Thyroid gland (tissue), 4 donors: Measurements from ENCODE around the gene KRTAP9-4. TPM values are rescaled to one million over a fixed set of nuclear protein-coding genes. Genes with fewer than 3 reads are reported as not detected.
"Not testable (repeated sequence)": the region's sequence is repeated elsewhere in the genome, so short reads cannot be mapped to it uniquely, and the experiment has no call there.

Experiments used
- DNase-seq, 2 donors: peaks; one replicate each; pipeline ENCODE4 v3.0.0-alpha.2; 2019
- H3K27ac ChIP-seq, 3 donors: fragments of 200-600 bp; sonication (generic); 1 replicate in 2 of 3; 2 replicates in 1 of 3; pipeline ENCODE4 v1.5.1; 2016 to 2019; ENCODE audit warnings: mild to moderate bottlenecking in 1 of 3, moderate library complexity in 1 of 3
- H3K27me3 ChIP-seq: fragments of 200-600 bp; sonication (generic); one replicate; pipeline ENCODE4 v1.5.1; 2019
- H3K36me3 ChIP-seq, 2 donors: fragments of 200-600 bp; sonication (generic); one replicate each; pipeline ENCODE4 v1.5.1; 2016 to 2019
- H3K4me1 ChIP-seq, 2 donors: fragments of 200-600 bp; sonication (generic); one replicate each; pipeline ENCODE4 v1.5.1; 2017 to 2019
- H3K4me3 ChIP-seq, 3 donors: fragments of 200-600 bp; sonication (generic); replicated peaks in 1 of 3; 1 replicate in 2 of 3; 2 replicates in 1 of 3; pipeline ENCODE4 v1.5.1; 2016; ENCODE audit warnings: mild to moderate bottlenecking in 1 of 3
- H3K9me3 ChIP-seq: fragments of 200-600 bp; sonication (generic); one replicate; pipeline ENCODE4 v1.5.1; 2017
- CTCF ChIP-seq, 6 experiments: fragments of 200-600 bp in 3 of 6; fragments of 450-650 bp in 3 of 6; sonication (generic) in 3 of 6; IDR thresholded peaks; one replicate each; pipeline ENCODE4 v1.5.1; 2016 to 2019; ENCODE audit warnings: antibody characterized with exemption in 6 of 6, mild to moderate bottlenecking in 2 of 6, inconsistent platforms in 1 of 6, moderate library complexity in 1 of 6
- POLR2A ChIP-seq, 2 donors: fragments of 450-650 bp; IDR thresholded peaks; one replicate each; pipeline ENCODE4 v1.6.1; 2017; ENCODE audit warnings: antibody characterized with exemption in 2 of 2, mild to moderate bottlenecking in 2 of 2, moderate library complexity in 1 of 2
- WGBS, 2 donors: methylation state at CpG; one replicate each; pipeline ENCODE4 v1.1.5; 2017; 5-methylcytosine and 5-hydroxymethylcytosine counted together
- intact Hi-C: fragments of 100-400 bp; cut with DNase I; formaldehyde crosslinking; loops from one replicate; pipeline ENCODE4 v1.15.1; 2023
- total RNA-seq, 4 donors: library from RNA; depleted of rRNA; stranded (reverse); fragments of >200 nt; gene quantifications; one replicate each; pipeline ENCODE4 v1.2.3, GENCODE V29; 2016

Gene KRTAP9-4
- total RNA-seq, 4 donors from 2014 or later, result not detected

- Histone ChIP-seq H3K9me3 (no peaks in the 10 kb centered on the region), H3K4me1 (no peaks in the 10 kb centered on the region), H3K36me3 (no peaks in the 10 kb centered on the region), H3K27me3 (no peaks in the 10 kb centered on the region), H3K27ac (no peak overlapping the region), H3K4me3 (no peak overlapping the region)
- intact Hi-C loops, result no loop called here
- DNase-seq, result no peak
- no peak for TF ChIP-seq CTCF (IDR thresholded peaks at IDR 0.05)
- TF ChIP-seq POLR2A (IDR thresholded peaks at IDR 0.05), result no peak
- WGBS, 2 donors, result 90 to 97% methylated on average over 6 of the region's 6 CpGs
Observed at GRCh38 chr17:41226051-41226450, 23.4 kb upstream of the KRTAP9-4 start.

GRCh38 chr17:41226598-41227095 is 22.8 kb upstream of the KRTAP9-4 start, which contains the start of gene KRTAP9-2:
TSS of gene KRTAP9-2 (plus strand) at chr17:41226648. CDS start at chr17:41226655, 7 bp downstream.
- H3K27me3 ChIP-seq, H3K4me1 ChIP-seq, DNase-seq, H3K9me3 ChIP-seq, H3K27ac ChIP-seq, H3K4me3 ChIP-seq, intact Hi-C loops, H3K36me3 ChIP-seq: not testable (repeated sequence)
- 83% methylated on average over 1 of the region's 4 CpGs; no CpG with 5 or more reads in 1 of the 2 donors for WGBS, 2 donors

- no peaks in the 10 kb centered on the region for H3K36me3 ChIP-seq
- no peak overlapping the region for H3K27ac ChIP-seq
- intact Hi-C loops, result no loop called here
- no peaks in the 10 kb centered on the region for H3K9me3 ChIP-seq
- no peak for DNase-seq
- TF ChIP-seq CTCF (IDR thresholded peaks at IDR 0.05) (no peak), POLR2A (IDR thresholded peaks at IDR 0.05) (no peak)
- no peaks in the 10 kb centered on the region for H3K4me1 ChIP-seq
- no peak overlapping the region for H3K4me3 ChIP-seq
- H3K27me3 ChIP-seq, result no peaks in the 10 kb centered on the region
Observed at GRCh38 chr17:41230094-41230493, 19.4 kb upstream of the KRTAP9-4 start.

- intact Hi-C loops, result no loop called here
- H3K27ac ChIP-seq, result no peak overlapping the region
- H3K9me3 ChIP-seq, result no peaks in the 10 kb centered on the region
- TF ChIP-seq CTCF (IDR thresholded peaks at IDR 0.05), result no peak
- no peak for DNase-seq
- H3K36me3 ChIP-seq, result no peaks in the 10 kb centered on the region
- WGBS, 2 donors, result 89 to 93% methylated on average over 6 of the region's 6 CpGs
- no peaks in the 10 kb centered on the region for H3K4me1 ChIP-seq
- no peaks in the 10 kb centered on the region for H3K27me3 ChIP-seq
- no peak overlapping the region for H3K4me3 ChIP-seq
Observed at GRCh38 chr17:41231731-41232130, 17.8 kb upstream of the KRTAP9-4 start.

DNA sequence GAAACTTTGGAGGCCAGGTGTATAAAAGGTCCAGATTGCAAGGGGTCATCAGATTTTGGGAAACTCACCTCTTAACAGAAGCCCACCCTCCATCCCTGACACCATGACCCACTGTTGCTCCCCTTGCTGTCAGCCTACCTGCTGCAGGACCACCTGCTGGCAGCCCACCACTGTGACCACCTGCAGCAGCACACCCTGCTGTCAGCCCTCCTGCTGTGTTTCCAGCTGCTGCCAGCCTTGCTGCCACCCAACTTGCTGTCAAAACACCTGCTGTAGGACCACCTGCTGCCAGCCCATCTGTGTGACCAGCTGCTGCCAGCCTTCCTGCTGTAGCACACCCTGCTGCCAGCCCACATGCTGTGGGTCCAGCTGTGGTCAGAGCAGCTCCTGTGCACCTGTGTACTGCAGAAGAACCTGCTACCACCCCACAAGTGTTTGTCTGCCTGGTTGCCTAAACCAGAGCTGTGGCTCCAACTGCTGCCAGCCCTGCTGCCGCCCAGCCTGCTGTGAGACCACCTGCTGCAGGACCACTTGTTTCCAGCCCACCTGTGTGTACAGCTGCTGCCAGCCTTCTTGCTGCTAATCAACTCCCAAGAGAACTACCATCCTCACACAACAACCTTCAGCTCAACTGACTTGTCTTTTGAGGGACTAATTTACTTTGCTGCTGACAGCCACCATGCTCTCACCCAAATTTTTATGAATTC is 16.9 kb upstream of the KRTAP9-4 start, which contains the start of gene KRTAP9-3:
Gene KRTAP9-3 (plus strand): TSS at position 51 of the 707 bp plus-strand sequence. CDS start 53 bp downstream, at position 104.
- WGBS, 2 donors, result 85 to 100% methylated on average over 1 of the region's 1 CpG
- DNase-seq, H3K4me1 ChIP-seq, H3K36me3 ChIP-seq, H3K27me3 ChIP-seq, intact Hi-C loops, H3K4me3 ChIP-seq, H3K9me3 ChIP-seq, H3K27ac ChIP-seq: not testable (repeated sequence)

DNA sequence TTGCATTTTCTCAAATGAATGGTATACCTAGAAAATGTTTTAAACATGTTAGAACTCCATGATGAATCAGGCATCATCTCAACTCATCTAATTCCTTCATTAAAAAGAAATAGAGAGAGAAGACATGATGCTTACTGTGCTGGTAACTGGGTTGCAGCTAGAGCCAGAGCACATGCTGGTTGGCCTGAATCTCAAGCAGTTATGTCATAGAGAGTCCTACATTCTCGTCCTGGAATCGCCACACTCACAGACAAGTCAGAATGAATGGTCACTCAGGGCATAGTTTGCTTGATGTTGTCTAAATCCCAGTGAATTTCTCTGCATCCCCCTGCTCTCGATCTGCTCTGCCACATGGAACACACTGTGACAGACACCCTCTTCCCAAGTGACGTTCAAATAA is 12.4 kb upstream of the KRTAP9-4 start:
- H3K36me3 ChIP-seq, DNase-seq, H3K27ac ChIP-seq, H3K9me3 ChIP-seq, H3K4me3 ChIP-seq, intact Hi-C loops, H3K27me3 ChIP-seq, H3K4me1 ChIP-seq: not testable (repeated sequence)
- 62 to 65% methylated on average over 4 of the region's 4 CpGs for WGBS, 2 donors

DNA sequence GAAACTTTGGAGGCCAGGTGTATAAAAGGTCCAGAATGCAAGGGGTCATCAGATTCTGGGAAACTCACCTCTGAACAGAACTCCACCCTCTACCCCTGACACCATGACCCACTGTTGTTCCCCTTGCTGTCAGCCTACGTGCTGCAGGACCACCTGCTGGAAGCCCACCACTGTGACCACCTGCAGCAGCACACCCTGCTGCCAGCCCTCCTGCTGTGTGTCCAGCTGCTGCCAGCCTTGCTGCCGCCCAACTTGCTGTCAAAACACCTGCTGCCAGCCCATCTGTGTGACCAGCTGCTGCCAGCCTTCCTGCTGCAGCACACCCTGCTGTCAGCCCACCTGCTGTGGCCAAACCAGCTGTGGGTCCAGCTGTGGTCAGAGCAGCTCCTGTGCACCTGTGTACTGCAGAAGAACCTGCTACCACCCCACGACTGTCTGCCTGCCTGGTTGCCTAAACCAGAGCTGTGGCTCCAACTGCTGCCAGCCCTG is 11.5 kb upstream of the KRTAP9-4 start, which contains the start of gene KRTAP9-8:
Gene KRTAP9-8 (plus strand): TSS at position 51 of the 489 bp plus-strand sequence. CDS start 53 bp downstream, at position 104.
- H3K4me3 ChIP-seq, DNase-seq, H3K4me1 ChIP-seq, intact Hi-C loops, H3K36me3 ChIP-seq, H3K9me3 ChIP-seq, H3K27ac ChIP-seq, H3K27me3 ChIP-seq: not testable (repeated sequence)
- 37 to 81% methylated on average over 2 of the region's 3 CpGs for WGBS, 2 donors

DNA sequence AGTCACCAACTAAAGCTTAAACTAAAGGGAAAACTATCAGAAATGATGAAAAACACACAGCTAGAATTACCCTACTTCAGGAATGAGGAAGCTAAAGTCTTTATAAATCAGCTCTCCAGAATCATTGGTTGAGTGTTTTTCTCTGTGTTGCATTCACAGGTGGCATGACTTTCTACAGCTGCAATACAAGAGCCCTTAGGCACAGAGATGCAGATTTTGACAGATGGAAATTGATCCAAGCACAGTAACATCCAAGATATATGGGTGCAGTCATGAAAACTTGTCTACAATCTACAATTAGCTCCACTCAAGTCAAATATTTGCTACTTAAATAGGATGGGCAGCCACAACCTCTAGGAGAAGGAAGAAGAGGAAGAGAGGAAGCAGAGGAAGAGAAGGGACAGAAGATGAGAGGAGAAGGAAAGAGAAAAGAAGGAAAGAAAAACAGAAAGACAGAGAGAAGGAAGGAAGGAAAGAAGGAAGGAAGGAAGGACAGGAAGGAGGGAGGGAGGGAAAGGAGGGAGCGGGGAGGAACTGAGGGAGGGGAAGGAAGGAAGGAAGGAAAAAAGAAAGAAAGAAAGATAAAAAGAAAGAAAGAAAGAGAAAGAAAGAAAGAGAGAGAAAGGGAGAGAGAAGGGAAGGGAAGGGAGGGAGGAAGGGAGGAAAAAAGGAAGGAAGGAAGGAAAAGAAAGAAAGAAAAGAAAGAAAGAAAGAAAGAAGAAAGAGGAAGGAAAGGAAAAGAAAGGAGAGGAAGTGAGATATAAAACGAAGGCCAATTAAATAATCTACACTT is 2.3 kb upstream of the KRTAP9-4 start:
- H3K4me1 ChIP-seq, H3K9me3 ChIP-seq, H3K36me3 ChIP-seq, H3K4me3 ChIP-seq, H3K27ac ChIP-seq, H3K27me3 ChIP-seq, intact Hi-C loops, DNase-seq: not testable (repeated sequence)
- WGBS, 2 donors, result 45 to 48% methylated on average over 2 of the region's 2 CpGs
